RWPE1 (cell line): ENCODE data around the gene IRF4.

Source experiments
- CTCF ChIA-PET: fragments of 350-600 bp; sonication (Branson Sonifier 250); formaldehyde crosslinking; extraction: SDS; loops from one replicate; lab custom pipeline; 2021; lab: Yijun Ruan, JAX
- POLR2A ChIA-PET: fragments of 400-600 bp; formaldehyde crosslinking; extraction: SDS; loops from one replicate; lab custom pipeline; 2020; ENCODE audit warnings: antibody characterized with exemption; ENCODE audit not compliant: low non-redundant PET; lab: Yijun Ruan, JAX
- DNase-seq: peaks from one replicate; pipeline ENCODE4 v3.0.0; 2012; ENCODE audit warnings: low spot score
- H3K27ac ChIP-seq: fragments of 450-650 bp; 2 replicates; pipeline ENCODE4 v1.5.1; 2017
- TF ChIP-seq, protein P1 (sequence below): fragments of 450-650 bp; conservative IDR thresholded peaks from 2 replicates; pipeline ENCODE4 v1.5.1; 2017; ENCODE audit warnings: low read depth, mild to moderate bottlenecking

IRF4 gene

GRCh38 chr6:411402-412145 lies 20.0 kb downstream of the IRF4 start:
- no peak overlapping the region for H3K27ac ChIP-seq
- TF ChIP-seq, protein P1, sequence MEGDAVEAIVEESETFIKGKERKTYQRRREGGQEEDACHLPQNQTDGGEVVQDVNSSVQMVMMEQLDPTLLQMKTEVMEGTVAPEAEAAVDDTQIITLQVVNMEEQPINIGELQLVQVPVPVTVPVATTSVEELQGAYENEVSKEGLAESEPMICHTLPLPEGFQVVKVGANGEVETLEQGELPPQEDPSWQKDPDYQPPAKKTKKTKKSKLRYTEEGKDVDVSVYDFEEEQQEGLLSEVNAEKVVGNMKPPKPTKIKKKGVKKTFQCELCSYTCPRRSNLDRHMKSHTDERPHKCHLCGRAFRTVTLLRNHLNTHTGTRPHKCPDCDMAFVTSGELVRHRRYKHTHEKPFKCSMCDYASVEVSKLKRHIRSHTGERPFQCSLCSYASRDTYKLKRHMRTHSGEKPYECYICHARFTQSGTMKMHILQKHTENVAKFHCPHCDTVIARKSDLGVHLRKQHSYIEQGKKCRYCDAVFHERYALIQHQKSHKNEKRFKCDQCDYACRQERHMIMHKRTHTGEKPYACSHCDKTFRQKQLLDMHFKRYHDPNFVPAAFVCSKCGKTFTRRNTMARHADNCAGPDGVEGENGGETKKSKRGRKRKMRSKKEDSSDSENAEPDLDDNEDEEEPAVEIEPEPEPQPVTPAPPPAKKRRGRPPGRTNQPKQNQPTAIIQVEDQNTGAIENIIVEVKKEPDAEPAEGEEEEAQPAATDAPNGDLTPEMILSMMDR, result no peak
- ChIA-PET POLR2A (no interaction called here), CTCF (no interaction called here)
- no peak for DNase-seq

DNA sequence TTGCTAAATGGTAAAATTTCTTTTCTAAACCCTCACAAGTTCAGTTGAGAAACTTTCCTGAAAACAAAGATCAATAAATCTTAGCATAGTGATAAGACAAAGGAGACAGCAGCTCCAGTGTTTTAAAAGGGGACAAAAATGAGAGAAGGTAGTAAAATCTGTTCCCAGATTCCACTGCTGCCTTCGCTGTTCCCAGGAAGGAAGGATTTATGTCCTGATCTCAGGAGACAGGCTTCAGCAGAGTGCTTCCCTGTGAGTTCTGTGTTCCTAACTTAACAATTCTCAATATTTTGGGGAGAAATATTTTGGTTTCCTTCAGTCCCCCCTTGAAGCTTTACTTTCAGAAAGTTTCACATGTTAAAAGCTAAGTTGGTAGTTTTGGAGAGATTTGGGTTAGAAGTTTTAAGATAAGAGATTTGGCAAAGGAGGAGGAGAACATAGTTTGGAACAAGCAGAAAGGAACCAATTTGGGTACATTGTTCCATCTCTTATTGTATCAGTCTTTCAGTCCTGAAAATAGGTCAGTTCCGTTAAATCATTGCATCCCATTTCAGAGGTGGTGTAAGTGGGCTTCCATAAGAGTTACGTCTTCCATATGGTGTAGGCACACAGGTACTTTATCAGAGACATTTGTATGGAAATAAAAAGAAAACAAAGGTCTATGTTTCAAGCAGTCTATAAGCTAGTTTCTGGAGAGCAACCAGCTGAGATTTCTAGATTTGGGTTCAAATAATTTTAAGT lies 20.8 kb downstream of the IRF4 start:
- no peak for DNase-seq
- ChIA-PET CTCF (interaction anchor here (0.5 kb wide), 1 partner anchor 133 kb away, joined by 4 read pairs; no protein-coding TSS in a partner anchor), POLR2A (no interaction called here)
- TF ChIP-seq, protein P1, result no peak
- no peak overlapping the region for H3K27ac ChIP-seq

- no peak overlapping the region for H3K27ac ChIP-seq
- TF ChIP-seq, protein P1, result no peak
- no peak for DNase-seq
- CTCF ChIA-PET, result no interaction called here
- POLR2A ChIA-PET, result no interaction called here
Observed at GRCh38 chr6:414447-414846, 22.9 kb downstream of the IRF4 start.

GRCh38 chr6:415087-415486 lies 23.5 kb downstream of the IRF4 start:
- TF ChIP-seq, protein P1, result no peak
- POLR2A ChIA-PET, result no interaction called here
- CTCF ChIA-PET, result no interaction called here
- DNase-seq, result no peak
- no peak overlapping the region for H3K27ac ChIP-seq

- no peak overlapping the region for H3K27ac ChIP-seq
- DNase-seq, result no peak
- CTCF ChIA-PET, result no interaction called here
- TF ChIP-seq, protein P1, result no peak
- POLR2A ChIA-PET, result no interaction called here
Observed at GRCh38 chr6:421211-421610, 29.7 kb downstream of the IRF4 start.

DNA sequence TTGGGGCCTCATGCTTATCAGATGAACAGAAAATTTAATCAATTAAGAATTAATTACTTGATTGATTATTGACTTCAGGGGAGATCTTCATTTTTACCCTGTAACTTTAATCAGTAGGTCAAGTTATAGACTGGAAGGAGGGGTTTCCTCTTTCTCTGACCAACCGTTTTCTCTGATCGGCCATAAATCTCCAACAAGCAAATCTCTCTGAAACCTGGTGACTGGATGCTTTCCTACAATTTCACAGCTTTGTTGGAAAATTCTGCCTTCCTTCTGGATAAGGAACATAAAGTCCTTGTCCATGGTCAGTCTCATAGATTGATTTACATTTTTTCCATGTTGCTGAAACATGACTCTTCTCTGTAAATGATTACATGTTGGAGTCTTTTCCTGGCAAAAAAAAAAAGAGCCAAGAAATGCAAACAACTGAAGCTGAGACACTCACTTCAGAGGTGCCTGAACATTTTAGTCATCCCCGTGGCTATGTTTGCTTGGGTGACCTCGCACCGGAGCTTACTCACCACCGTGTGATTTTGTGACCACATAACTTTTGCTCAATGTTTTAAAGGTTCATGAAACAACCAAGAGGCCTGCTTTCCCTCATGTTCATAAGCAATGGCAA lies 31.0 kb downstream of the IRF4 start:
- peak; percentile 89 for DNase-seq
- TF ChIP-seq, protein P1, result no peak
- CTCF ChIA-PET, result interaction anchor here (0.6 kb wide), 2 partner anchors 17 to 177 kb away, joined by 3 read pairs; no protein-coding TSS in a partner anchor
- H3K27ac ChIP-seq, result no peak overlapping the region
- POLR2A ChIA-PET, result interaction anchor here (0.6 kb wide), 1 partner anchor 135 kb away, joined by 4 read pairs; no protein-coding TSS in a partner anchor
